ENCODE measurements around the gene S100A9. TPM values are rescaled to one million over a fixed set of nuclear protein-coding genes. Genes with fewer than 3 reads are reported as not detected.

Gene S100A9
- total RNA-seq (10 to 100 TPM in 6 of 7 donors, 1 to 10 TPM in 1; 8.8 to 96.3 (median 33.2) TPM), polyA plus RNA-seq (10 to 100 TPM; 22.8 to 57.8 TPM)
- long read RNA-seq, donor 1: 0 reads
- long read RNA-seq, donor 2: 0 reads
- long read RNA-seq, donor 3, transcript S100A9-201 (3 exons, 577 nt): major isoform, 5 of 9 reads
- long read RNA-seq, donor 3, partial matches to known transcripts: 4 of 9 reads
- long read RNA-seq, donor 3, other reads (novel, unspliced or antisense): 0 of 9 reads

DNA sequence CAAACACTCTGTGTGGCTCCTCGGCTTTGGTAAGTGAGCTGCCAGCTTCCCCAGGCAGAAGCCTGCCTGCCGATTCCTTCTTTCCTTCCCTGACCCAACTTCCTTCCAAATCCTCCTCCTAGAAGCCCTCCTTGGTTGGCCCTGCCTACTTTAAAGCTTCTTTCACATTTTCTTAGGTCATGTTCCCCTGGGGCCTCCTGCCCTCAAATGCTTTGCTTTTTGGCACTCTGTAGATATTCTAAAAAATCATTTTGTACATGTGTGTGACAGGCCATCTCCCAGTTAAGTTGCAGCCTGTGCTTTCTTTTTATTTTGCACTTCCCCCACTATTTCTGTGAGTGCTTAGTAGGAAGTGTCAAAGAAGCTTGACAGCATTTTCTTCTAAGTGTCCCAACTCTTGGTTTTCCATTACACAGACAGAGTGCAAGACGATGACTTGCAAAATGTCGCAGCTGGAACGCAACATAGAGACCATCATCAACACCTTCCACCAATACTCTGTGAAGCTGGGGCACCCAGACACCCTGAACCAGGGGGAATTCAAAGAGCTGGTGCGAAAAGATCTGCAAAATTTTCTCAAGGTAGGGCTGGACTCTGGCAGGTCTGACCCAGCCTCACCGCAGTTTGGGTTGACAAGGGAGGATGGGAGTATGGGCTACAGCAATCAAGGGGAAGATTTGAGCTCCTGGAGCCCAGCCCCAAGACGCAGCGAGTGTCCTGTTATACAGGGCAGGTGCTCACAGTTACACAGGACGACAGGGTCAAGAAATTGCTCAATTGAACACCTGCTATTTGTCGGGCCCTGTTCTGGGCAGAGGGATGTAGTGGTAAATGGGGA is at the start of gene S100A9:
S100A9 (plus strand) TSS at position 2 of the 838 bp plus-strand sequence; CDS start at position 432, 430 bp downstream.
- DNase-seq: no peak
- no peaks in the 10 kb centered on the region for H3K27me3 ChIP-seq
- H3K4me1 ChIP-seq (ENCODE audit: insufficient read depth): no peaks in the 10 kb centered on the region
- no peak within 1 kb of the TSS for H3K4me3 ChIP-seq
- TF ChIP-seq, protein P1, sequence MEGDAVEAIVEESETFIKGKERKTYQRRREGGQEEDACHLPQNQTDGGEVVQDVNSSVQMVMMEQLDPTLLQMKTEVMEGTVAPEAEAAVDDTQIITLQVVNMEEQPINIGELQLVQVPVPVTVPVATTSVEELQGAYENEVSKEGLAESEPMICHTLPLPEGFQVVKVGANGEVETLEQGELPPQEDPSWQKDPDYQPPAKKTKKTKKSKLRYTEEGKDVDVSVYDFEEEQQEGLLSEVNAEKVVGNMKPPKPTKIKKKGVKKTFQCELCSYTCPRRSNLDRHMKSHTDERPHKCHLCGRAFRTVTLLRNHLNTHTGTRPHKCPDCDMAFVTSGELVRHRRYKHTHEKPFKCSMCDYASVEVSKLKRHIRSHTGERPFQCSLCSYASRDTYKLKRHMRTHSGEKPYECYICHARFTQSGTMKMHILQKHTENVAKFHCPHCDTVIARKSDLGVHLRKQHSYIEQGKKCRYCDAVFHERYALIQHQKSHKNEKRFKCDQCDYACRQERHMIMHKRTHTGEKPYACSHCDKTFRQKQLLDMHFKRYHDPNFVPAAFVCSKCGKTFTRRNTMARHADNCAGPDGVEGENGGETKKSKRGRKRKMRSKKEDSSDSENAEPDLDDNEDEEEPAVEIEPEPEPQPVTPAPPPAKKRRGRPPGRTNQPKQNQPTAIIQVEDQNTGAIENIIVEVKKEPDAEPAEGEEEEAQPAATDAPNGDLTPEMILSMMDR (IDR thresholded peaks at IDR 0.05): no peak
- TF ChIP-seq EP300 (IDR thresholded peaks at IDR 0.05) (no peak), POLR2A (IDR thresholded peaks at IDR 0.05) (no peak)
- WGBS, 3 donors: 85 to 91% (median 88%) methylated on average over 11 of the region's 11 CpGs
- H3K36me3 ChIP-seq: no peaks in the 10 kb centered on the region
- H3K27ac ChIP-seq: no peak within 1 kb of the TSS
- H3K9me3 ChIP-seq: no peaks in the 10 kb centered on the region
- intact Hi-C loops (cut with DNase I): loop anchor here in 3 of 4 donors (5.0 to 10.0 kb wide), 4 partner anchors 134 to 207 kb away; partner anchors contain the start of gene S100A2 (in 1 of the 3)

DNA sequence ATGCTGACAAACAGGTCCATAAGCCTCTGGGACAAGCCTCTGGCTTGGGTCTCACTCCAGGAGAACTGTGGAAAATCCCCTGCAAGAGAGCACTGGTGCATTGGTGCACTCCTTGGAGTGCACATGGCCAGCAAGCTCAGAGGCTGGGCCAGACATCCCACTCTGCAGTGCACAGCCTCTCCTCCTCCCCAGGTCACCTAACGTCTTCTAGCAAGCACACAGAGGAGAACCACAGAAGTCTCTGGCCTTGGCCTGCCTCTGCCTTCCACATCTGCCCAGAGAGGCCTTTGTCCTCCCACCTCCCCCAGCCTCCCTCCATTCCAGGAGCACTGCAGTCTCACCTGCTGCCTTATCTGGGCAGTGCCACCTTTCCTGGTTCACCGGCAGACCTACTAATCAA is 49.1 kb upstream of the S100A9 start:
- Histone ChIP-seq H3K9me3 (no peaks in the 10 kb centered on the region), H3K27ac (no peak overlapping the region), H3K36me3 (no peaks in the 10 kb centered on the region), H3K27me3 (no peaks in the 10 kb centered on the region), H3K4me3 (no peak overlapping the region), H3K4me1 (ENCODE audit: insufficient read depth) (no peaks in the 10 kb centered on the region)
- no peak for DNase-seq
- TF ChIP-seq POLR2A (IDR thresholded peaks at IDR 0.05) (no peak), EP300 (IDR thresholded peaks at IDR 0.05) (no peak)
- TF ChIP-seq, protein P1 (IDR thresholded peaks at IDR 0.05): no peak
- intact Hi-C loops (cut with DNase I): no loop called here
- 48 to 66% (median 61%) methylated on average over 2 of the region's 2 CpGs for WGBS, 3 donors

DNA sequence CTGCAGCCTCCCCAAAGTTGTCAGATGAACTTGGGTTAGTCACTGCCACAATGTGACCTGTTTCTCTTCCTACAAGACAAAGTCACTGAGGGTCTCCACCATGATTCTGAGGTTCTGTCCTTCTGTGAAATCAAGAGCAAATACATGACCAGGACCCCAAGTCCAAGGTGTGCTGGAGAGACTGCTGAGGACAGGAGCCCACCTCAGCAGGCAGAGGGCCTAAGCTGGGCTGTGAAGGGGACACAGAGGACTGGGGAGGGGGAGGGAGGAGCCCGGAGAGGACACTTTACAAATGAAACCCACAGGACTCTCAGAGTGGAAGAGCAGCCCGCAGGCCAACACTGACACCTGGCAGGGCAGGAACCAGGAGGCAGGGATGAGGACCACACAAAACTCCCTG is 48.2 kb upstream of the S100A9 start:
- no peaks in the 10 kb centered on the region for H3K27me3 ChIP-seq
- no peak overlapping the region for H3K4me3 ChIP-seq
- no peaks in the 10 kb centered on the region for H3K36me3 ChIP-seq
- no peak for TF ChIP-seq EP300 (IDR thresholded peaks at IDR 0.05)
- no peak for TF ChIP-seq POLR2A (IDR thresholded peaks at IDR 0.05)
- TF ChIP-seq, protein P1 (IDR thresholded peaks at IDR 0.05): no peak
- no peaks in the 10 kb centered on the region for H3K4me1 ChIP-seq (ENCODE audit: insufficient read depth)
- no peak overlapping the region for H3K27ac ChIP-seq
- no peak for DNase-seq
- WGBS, 3 donors: 78 to 91% (median 80%) methylated on average over 2 of the region's 2 CpGs
- no peaks in the 10 kb centered on the region for H3K9me3 ChIP-seq
- intact Hi-C loops (cut with DNase I): no loop called here

DNA sequence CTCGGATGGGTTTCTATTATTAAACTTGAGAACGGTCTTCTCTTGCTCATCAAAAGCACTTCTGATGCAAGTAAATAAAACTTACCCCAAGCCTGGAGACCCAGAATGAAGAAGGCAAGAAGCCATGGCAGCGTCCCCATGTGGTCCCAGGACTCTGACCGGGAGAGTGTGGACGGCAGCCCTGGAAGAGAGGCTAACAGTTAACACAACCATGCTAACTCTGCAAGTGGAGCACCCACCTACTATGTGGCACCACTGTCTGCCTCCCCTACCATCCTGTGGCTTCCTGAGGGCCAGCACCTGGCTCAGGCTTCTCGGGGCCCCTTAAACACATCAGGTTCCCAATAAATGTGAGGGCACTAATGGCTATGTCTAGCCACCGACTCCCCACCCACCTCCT is 47.1 kb upstream of the S100A9 start:
- Histone ChIP-seq H3K36me3 (no peaks in the 10 kb centered on the region), H3K4me1 (ENCODE audit: insufficient read depth) (no peaks in the 10 kb centered on the region), H3K9me3 (no peaks in the 10 kb centered on the region), H3K27ac (no peak overlapping the region), H3K27me3 (no peaks in the 10 kb centered on the region), H3K4me3 (no peak overlapping the region)
- WGBS, 3 donors: 70 to 77% (median 74%) methylated on average over 7 of the region's 7 CpGs
- intact Hi-C loops (cut with DNase I): no loop called here
- TF ChIP-seq POLR2A (IDR thresholded peaks at IDR 0.05): no peak
- TF ChIP-seq, protein P1 (IDR thresholded peaks at IDR 0.05): no peak
- TF ChIP-seq EP300 (IDR thresholded peaks at IDR 0.05): no peak
- DNase-seq: no peak

Data from ovary (tissue), 10 donors.